Measurements from ENCODE around the gene PPL. TPM values are rescaled to one million over a fixed set of nuclear protein-coding genes. Genes with fewer than 3 reads are reported as not detected.

Gene PPL, protein sequence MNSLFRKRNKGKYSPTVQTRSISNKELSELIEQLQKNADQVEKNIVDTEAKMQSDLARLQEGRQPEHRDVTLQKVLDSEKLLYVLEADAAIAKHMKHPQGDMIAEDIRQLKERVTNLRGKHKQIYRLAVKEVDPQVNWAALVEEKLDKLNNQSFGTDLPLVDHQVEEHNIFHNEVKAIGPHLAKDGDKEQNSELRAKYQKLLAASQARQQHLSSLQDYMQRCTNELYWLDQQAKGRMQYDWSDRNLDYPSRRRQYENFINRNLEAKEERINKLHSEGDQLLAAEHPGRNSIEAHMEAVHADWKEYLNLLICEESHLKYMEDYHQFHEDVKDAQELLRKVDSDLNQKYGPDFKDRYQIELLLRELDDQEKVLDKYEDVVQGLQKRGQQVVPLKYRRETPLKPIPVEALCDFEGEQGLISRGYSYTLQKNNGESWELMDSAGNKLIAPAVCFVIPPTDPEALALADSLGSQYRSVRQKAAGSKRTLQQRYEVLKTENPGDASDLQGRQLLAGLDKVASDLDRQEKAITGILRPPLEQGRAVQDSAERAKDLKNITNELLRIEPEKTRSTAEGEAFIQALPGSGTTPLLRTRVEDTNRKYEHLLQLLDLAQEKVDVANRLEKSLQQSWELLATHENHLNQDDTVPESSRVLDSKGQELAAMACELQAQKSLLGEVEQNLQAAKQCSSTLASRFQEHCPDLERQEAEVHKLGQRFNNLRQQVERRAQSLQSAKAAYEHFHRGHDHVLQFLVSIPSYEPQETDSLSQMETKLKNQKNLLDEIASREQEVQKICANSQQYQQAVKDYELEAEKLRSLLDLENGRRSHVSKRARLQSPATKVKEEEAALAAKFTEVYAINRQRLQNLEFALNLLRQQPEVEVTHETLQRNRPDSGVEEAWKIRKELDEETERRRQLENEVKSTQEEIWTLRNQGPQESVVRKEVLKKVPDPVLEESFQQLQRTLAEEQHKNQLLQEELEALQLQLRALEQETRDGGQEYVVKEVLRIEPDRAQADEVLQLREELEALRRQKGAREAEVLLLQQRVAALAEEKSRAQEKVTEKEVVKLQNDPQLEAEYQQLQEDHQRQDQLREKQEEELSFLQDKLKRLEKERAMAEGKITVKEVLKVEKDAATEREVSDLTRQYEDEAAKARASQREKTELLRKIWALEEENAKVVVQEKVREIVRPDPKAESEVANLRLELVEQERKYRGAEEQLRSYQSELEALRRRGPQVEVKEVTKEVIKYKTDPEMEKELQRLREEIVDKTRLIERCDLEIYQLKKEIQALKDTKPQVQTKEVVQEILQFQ (N-terminal part only)
- total RNA-seq: not detected

DNA sequence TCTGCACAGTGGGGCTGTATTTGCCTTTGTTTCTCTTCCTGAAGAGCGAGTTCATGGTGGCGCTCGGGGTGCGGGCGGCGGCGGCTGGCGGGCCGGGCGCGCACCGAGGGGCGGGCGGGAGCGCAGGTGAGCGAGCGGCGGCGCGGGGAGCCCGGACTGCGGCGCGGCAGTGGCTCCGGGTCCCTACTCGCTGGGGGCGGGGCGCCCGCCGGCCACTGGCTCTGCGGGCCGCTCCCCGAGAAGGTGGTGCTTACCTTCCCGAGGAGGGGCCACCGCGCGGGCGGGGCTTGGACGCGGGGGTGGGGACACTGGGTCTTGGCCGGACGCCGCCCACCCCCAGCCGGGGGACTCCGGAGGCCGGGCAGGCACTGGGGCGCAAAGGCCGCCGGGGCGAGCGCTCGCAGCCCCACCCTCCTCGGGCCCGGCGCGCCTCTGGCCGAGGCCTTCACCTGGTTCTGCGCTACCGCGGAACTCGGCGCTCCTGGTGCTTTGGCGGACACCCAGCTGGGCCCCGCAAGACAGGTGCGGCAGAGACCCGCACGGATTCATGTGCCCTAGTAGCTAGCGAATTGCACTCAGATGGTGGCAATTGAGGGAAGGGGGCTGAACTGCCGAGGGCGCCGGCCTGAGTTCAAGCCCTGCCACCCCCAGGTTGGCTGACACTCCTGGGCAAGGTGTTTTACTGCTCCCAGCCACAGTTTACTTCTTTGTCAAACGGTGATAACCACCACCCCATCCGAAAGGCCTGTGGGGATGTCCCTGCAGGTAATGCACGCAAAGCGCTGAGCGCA lies at the start of gene PPL:
Gene PPL, minus strand, starts transcription at position 158 of the 791 bp plus-strand sequence. Its CDS starts 103 bp downstream, at position 55.
- peak in 1 of 2 donors; percentile 65 for ATAC-seq
- Mint-ChIP-seq H3K27ac (no peak within 1 kb of the TSS), H3K36me3 (no peaks in the 10 kb centered on the region), H3K9me3 (no peaks in the 10 kb centered on the region)
- DNase-seq (ENCODE audit: low spot score in 2 of 2): peak in 1 of 2 donors; percentile 22

DNA sequence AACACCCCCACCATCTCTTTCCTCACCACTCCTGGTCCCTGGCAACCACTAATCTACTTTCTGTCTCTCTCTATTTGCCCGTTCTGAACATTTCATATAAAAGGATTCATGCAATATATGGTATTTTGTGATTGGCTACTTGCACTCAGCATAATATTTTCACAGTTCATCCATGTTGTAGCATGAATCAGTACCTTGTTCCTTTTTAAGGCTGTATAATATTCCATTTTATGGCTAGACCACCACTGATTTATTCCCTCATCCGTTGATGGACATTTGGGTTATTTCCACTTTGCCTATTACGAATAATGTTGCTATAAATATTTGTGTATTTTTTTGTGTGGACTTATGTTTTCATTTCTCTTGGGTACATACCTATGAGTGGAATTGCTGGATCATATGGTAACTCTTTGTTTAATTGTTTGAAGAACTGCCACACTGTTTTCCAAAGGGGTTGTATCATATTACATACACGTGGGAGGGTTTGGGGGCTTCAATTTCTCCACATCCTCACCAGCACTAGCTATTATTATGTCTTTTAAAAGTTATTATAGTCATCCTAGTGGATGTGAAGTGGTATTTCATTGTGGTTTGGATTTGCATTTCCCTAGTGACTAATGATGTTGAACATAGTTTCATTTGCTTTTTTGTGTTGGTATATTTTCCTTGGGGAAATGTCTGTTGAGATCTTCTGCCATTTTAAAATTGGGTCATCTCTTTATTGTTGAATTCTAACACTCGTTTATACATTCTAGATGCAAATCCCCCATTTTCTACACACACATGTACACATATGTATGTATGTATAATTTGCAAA lies 47.4 kb upstream of the PPL start:
- Mint-ChIP-seq H3K9me3 (peaks cover 0 to 3% of the 10 kb centered on the region in 2 donors), H3K27ac (no peak overlapping the region), H3K36me3 (peaks cover 0 to 6% of the 10 kb centered on the region in 2 donors)
- no peak for ATAC-seq
- DNase-seq (ENCODE audit: low spot score in 2 of 2): no peak

DNA sequence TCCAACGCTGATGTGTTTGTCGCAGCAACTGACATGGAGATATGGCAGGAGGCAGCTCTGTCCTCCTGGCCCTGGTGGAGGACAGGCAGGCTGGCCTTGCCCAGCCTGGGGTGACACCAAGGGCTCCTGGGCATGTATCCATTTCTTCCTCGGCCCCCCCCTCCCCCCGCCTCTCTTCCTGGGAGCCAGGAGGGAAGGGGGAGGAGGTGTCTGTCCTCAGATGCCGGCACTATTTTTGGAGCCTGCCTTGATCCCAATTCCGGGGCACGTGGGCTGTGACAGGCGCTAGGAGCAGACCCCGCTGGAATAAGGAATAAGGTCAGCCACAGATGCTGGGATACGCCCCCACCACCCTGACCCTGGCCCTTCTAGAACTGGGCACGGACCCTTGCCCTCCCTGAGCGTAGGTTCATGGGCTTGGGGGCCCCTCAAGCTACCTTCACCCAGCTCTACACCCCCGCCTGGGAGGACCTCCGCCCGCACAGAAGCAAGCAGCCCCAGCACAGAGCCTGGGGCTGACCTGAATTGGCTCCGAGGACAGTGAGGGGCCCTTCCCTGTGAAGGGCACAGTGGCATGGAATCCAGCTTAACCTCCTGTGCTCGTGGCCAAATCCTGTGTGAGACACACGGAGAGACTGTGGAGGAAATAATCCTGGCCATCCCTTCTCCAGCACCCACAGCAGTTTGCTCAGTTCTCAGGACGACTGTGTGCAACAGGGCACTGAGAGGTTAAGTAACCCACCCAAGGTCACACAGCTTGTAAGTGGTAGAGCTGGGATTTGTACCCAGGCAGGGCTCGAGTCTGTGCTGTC lies 45.3 kb upstream of the PPL start:
- H3K9me3 Mint-ChIP-seq: peaks cover 0 to 3% of the 10 kb centered on the region in 2 donors
- DNase-seq (ENCODE audit: low spot score in 2 of 2): no peak
- ATAC-seq: no peak
- no peaks in the 10 kb centered on the region for H3K36me3 Mint-ChIP-seq
- H3K27ac Mint-ChIP-seq: no peak overlapping the region

DNA sequence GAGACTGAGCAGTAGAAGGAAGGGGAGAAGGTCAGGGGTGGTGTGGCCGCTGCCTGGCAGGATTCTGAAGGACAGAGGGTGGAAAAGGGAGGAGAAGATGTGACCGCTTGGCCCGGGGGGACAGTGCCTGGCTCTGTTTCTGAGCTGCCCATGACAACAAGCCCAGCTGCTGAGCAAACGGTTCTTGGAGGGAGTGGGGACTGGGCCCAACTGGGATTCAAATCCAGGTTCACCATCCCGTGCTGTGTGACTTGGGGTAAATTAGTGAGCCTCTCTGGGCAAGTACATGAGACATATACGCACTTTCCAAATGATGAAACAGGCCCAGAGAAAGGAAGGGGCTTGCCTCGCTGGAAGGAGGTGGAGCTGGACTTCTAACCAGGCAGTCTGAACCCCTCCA lies 44.5 kb upstream of the PPL start:
- no peak for ATAC-seq
- no peak for DNase-seq (ENCODE audit: low spot score in 2 of 2)
- Mint-ChIP-seq H3K27ac (no peak overlapping the region), H3K36me3 (no peaks in the 10 kb centered on the region), H3K9me3 (peaks cover 0 to 3% of the 10 kb centered on the region in 2 donors)

DNA sequence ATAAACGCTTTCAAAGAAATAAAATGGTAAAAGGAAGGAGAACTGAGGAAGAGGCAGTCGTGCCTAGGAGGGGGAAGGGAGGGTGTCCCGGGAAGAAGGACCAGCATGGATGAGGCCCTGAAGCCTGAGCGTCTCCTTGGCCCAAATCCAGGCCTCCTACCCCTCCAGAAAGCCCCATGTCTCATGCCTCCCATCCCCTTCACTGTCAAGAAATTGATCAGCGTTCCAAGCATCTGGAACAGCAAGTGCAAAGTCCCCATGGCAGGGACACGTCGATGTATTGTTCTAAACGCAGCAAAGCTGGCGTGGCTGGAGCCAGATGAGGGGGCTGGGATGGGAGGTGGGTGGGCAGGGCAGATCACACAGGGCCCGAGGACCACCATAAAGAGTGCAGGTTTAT lies 43.7 kb upstream of the PPL start:
- ATAC-seq: no peak
- peaks cover 1 to 3% of the 10 kb centered on the region in 2 donors for H3K9me3 Mint-ChIP-seq
- H3K36me3 Mint-ChIP-seq: no peaks in the 10 kb centered on the region
- H3K27ac Mint-ChIP-seq: no peak overlapping the region
- no peak for DNase-seq (ENCODE audit: low spot score in 2 of 2)

DNA sequence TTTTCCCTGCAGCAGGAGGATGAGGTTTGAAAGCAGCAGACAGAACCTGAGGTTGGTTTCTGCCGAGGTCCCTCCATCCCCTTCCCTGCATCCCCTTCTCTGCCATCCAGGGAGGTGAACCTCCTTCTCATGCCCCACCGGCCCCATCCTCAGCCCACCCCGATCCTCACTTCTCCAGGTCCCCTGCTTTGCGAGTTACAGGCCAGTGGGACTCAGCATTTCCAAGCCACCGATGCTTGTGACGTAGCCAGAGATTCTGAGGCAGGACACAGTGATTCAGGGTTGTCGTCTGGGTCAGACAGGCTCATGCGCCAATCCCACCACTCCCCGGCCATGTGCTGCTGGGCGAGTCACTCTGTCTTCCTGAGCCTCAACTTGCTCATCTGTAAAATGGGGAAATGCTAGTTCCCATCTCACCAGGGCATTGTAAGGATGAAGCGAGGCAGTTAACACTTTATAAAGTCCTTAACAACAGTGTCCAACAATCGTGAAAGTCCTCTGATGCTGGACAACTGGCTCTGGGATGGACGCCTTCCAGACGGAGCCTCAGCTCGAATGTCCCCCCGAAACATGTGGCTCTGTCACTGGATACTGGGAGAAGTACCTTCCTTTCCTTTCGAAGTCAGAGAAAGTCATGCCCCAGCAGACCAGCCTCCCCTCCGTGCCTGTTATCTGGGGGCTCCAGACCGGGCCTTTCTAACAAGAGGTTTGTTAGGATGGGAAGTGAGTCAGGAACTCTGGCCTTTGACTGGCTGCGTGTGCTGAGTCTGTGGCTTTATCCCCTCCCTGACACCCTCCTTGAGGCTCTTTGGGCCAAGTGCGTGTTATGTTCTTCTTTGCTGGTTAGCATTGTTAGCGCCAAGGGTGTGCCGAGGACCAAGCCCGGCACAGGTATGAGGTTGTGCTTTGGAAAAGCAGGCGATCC lies 43.0 kb upstream of the PPL start:
- no peak for ATAC-seq
- H3K9me3 Mint-ChIP-seq: peaks cover 3 to 5% of the 10 kb centered on the region in 2 donors

DNA sequence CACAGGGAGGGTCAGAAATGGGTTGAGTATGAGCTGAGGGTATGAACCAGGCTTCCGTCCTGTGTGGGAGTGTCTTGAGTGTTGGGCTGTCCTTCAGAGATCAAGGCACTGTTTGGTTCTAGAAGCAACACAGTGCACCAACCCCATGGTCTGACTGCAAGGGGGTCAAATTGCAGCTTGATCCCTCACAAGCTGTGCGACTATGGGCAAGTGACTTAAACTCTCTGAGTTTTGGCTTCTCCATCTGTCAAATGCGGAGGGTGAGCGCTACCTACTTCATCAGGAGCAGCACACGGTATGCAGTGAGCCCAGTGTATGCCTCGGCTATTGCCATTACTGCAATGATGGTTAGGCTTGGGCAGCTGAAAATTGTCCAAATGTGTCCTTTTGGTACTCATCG lies 42.2 kb upstream of the PPL start:
- DNase-seq (ENCODE audit: low spot score in 2 of 2): no peak
- H3K27ac Mint-ChIP-seq: no peak overlapping the region
- peaks cover 2 to 5% of the 10 kb centered on the region in 2 donors for H3K9me3 Mint-ChIP-seq
- no peak for ATAC-seq
- H3K36me3 Mint-ChIP-seq: no peaks in the 10 kb centered on the region

More for the DNA sequence above, 43.0 kb upstream of the PPL start:
- no peaks in the 10 kb centered on the region for H3K36me3 Mint-ChIP-seq
- no peak overlapping the region for H3K27ac Mint-ChIP-seq
- no peak for DNase-seq (ENCODE audit: low spot score in 2 of 2)

DNA sequence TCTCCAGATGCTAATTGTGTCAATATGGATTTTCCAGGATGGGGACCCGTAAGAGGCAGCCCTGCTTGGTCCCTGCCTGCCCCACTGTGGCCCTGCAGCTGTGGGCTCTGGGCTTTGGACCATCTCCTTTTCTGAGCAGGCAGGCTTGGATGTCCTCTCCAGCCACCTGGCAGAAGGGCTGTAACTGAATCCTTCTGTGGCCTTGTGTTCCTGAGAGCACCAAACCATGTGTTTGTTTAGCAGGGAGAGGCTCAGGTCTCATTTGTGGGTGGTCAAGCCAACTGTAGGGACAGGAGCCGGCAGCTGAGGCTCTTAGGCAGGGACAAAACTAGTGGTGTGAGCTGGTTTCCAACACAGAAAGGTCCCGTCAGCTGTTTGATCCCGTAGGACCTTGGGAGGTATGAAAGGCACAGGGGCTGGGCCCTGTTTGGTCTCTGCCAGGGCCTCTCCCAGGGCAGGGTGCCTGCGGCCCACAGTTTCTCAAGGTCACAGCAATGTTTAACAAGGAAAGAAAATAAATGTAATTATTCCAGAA lies 39.7 kb upstream of the PPL start:
- no peak for ATAC-seq

DNA sequence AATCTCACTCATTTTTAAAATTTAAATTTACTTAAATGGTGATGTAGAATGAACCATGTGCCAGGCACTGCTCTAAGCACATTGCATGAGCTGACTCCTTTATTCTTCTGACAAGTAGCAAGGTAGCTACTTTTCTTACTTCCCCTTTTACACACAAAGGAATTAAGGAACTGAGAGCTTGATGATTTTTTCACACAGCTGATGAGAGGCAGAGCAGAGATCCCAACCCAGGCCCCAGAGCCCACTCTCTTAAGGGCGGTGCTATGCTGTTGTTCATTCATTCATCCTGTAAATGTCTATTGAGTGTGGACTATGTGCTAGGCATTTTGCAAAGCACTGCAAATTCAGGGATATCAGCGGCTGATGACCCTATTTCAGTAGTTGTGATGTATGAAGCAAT lies 39.1 kb upstream of the PPL start:
- H3K9me3 Mint-ChIP-seq: peaks cover 0 to 12% of the 10 kb centered on the region in 2 donors
- DNase-seq (ENCODE audit: low spot score in 2 of 2): no peak
- no peak for ATAC-seq
- H3K36me3 Mint-ChIP-seq: no peaks in the 10 kb centered on the region
- no peak overlapping the region for H3K27ac Mint-ChIP-seq

More for the DNA sequence above, 39.7 kb upstream of the PPL start:
- Mint-ChIP-seq H3K36me3 (no peaks in the 10 kb centered on the region), H3K27ac (no peak overlapping the region), H3K9me3 (peaks cover 0 to 12% of the 10 kb centered on the region in 2 donors)
- no peak for DNase-seq (ENCODE audit: low spot score in 2 of 2)

DNA sequence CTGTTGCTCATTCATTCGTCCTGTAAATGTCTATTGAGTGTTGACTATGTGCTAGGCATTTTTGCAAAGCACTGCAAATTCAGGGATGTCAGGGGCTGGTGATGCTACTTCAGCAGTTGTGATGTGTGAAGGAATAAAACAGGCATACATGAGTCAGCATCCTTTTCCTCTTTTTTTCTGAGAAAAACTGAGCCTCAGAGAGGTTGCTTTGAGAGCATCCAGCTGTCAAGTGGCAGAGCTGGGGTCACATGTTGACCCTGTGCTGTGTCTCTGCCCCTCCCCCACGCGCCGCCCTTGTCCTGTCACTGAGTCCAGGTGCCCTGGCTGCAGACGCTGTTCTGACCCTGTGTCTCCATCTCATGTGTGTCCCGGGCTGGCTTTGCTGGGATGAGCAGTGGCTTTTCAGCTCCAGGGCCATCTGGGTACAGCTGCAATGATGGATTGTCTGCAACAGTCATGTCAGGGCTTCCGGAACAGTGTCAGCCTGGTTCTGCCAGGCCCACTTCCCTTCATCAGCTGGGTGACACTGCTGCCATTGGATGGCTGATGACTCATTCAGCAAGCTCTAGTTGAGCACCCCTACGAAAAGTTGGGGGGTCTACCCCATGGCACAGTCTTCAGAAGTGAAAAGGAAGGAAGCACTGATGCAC lies 36.1 kb upstream of the PPL start:
- H3K27ac Mint-ChIP-seq: no peak overlapping the region
- no peak for DNase-seq (ENCODE audit: low spot score in 2 of 2)
- peak in 1 of 2 donors; percentile 41 for ATAC-seq
- no peaks in the 10 kb centered on the region for H3K36me3 Mint-ChIP-seq
- H3K9me3 Mint-ChIP-seq: peaks cover 0 to 12% of the 10 kb centered on the region in 2 donors

DNA sequence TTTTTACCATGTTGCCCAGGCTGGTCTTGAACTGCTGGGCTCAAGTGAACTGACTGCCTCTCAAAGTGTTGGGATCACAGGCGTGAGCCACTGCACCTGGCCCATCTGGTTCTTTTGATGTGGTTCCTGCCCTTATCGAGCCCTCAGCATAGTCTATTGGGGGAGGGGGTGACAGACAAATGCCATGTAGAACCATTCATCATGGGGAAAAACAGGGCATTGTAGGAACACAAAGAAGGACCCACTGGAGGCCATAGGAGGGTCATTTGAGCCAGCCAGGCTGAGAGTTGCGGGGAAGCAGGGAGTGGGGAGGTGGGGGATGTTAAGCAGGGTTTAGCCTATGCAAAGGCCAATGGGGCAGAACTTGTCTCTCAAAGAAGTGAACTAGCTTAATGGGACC lies 33.1 kb upstream of the PPL start:
- no peaks in the 10 kb centered on the region for H3K36me3 Mint-ChIP-seq
- DNase-seq (ENCODE audit: low spot score in 2 of 2) (no peak), ATAC-seq (no peak)

DNA sequence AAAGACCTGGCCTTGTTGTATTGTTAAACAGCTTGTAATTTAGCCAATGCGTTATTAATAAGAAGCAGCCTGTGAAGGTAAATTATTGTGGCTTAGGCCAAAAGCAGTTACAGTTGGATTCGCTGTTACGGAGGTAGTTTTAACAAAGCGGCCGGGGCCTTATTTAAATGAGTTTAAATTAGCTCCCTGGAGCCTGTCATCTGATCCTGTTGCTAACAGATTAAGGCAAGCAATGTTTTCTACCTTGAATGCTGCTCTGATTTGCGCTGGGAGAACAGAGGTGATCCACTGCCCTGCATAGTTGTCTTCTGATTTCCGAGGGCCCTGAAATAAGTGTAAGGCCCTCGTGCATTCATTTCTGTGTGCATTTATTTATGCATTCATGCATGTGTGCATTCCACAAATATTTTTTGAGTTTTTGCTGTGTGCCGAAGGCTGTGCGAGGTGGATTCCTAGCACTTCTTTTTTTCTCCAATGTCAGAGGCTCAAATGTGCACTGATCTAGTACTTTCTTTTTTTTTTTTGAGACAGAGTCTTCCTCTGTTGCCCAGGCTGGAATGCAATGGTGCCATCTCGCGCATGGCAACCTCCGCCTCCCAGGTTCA lies 32.0 kb upstream of the PPL start:
- Mint-ChIP-seq H3K27ac (no peak overlapping the region), H3K9me3 (peaks cover 0 to 7% of the 10 kb centered on the region in 2 donors), H3K36me3 (no peaks in the 10 kb centered on the region)
- ATAC-seq: no peak
- DNase-seq (ENCODE audit: low spot score in 2 of 2): no peak

More for the DNA sequence above, 33.1 kb upstream of the PPL start:
- Mint-ChIP-seq H3K27ac (no peak overlapping the region), H3K9me3 (peaks cover 0 to 7% of the 10 kb centered on the region in 2 donors)
